GM12878 (cell line): ENCODE data around the gene TBC1D26. TPM values are rescaled to one million over a fixed set of nuclear protein-coding genes. Genes with fewer than 3 reads are reported as not detected.

Experiments used
- ATAC-seq: fragments of 200-7000 bp; cut with Tn5 transposase; 3 replicates; pipeline ENCODE4 v1.9.1; 2020; ENCODE audit warnings: mild to moderate bottlenecking, moderate library complexity
- BruUV-seq: library from RNA; stranded (reverse); fragments of 400-500 nt; replicated peaks from 2 replicates; lab custom pipeline; 2021; lab: Mats Ljungman, UMichigan
- CTCF ChIA-PET: fragments of 300-600 bp; sonication (Branson Sonifier 250); formaldehyde crosslinking; extraction: SDS; loops from one replicate; lab custom pipeline; 2021; ENCODE audit warnings: inconsistent platforms; lab: Yijun Ruan, JAX
- POLR2A ChIA-PET: fragments of 350-600 bp; formaldehyde crosslinking; extraction: SDS; loops from one replicate; lab custom pipeline; 2021; ENCODE audit warnings: inconsistent platforms; lab: Charles Lee
- RAD21 ChIA-PET: fragments of 300-600 bp; sonication (Branson Sonifier 250); formaldehyde crosslinking; loops from one replicate; lab custom pipeline; 2023; ENCODE audit warnings: antibody characterized with exemption; ENCODE audit not compliant: unreplicated experiment; lab: Charles Lee
- SMC1A ChIA-PET: fragments of 300-600 bp; sonication (Branson Sonifier 250); formaldehyde crosslinking; loops from one replicate; lab custom pipeline; 2023; ENCODE audit not compliant: unreplicated experiment, uncharacterized antibody; lab: Charles Lee
- DNase-seq: peaks from one replicate; pipeline ENCODE4 v3.0.0-alpha.2; 2011; ENCODE audit warnings: low read depth, low spot score
- FAIRE-seq: peaks from 3 replicates; lab custom pipeline; 2011; peaks lifted over from hg19 to GRCh38; lab: Jason Lieb, UNC
- H2AFZ ChIP-seq: 2 replicates; pipeline ENCODE4 v1.6.0; 2011; ENCODE audit warnings: low read depth, low read length, control low read depth; ENCODE audit not compliant: control insufficient read depth
- H3K27ac ChIP-seq: 2 replicates; pipeline ENCODE4 v1.5.1; 2011; ENCODE audit warnings: control low read depth; ENCODE audit not compliant: control insufficient read depth, insufficient read depth
- H3K27me3 ChIP-seq, 2 experiments: replicated peaks in 1 of 2; 2 replicates each; pipeline versions ENCODE4 v1.6.0 to v1.6.1; 2011; ENCODE audit warnings: low read length in 1 of 2; ENCODE audit not compliant: control insufficient read depth in 2 of 2, insufficient read depth in 2 of 2
- H3K36me3 ChIP-seq, 2 experiments: 2 replicates each; pipeline ENCODE4 v1.5.1; 2011; ENCODE audit warnings: low read length in 1 of 2; ENCODE audit not compliant: control insufficient read depth in 2 of 2, insufficient read depth in 2 of 2
- H3K4me1 ChIP-seq: 2 replicates; pipeline ENCODE4 v1.6.1; 2011; ENCODE audit warnings: mild to moderate bottlenecking, low read length, moderate library complexity, mixed read lengths; ENCODE audit not compliant: control insufficient read depth, insufficient read depth
- H3K4me2 ChIP-seq: 2 replicates; pipeline ENCODE4 v1.6.0; 2011; ENCODE audit warnings: control low read depth; ENCODE audit not compliant: control insufficient read depth, insufficient read depth
- H3K4me3 ChIP-seq: fragments of 200-600 bp; sonication (generic); 2 replicates; pipeline ENCODE4 v1.5.1; 2016
- H3K79me2 ChIP-seq: 2 replicates; pipeline ENCODE4 v1.6.0; 2011; ENCODE audit warnings: low read length; ENCODE audit not compliant: control insufficient read depth, insufficient read depth
- H3K9ac ChIP-seq: 2 replicates; pipeline ENCODE4 v1.8.0; 2011; ENCODE audit warnings: low read length, control low read depth, mixed read lengths; ENCODE audit not compliant: control insufficient read depth, insufficient read depth
- H3K9me3 ChIP-seq: replicated peaks from 3 replicates; pipeline ENCODE4 v1.5.1; 2011; ENCODE audit warnings: mild to moderate bottlenecking, low read length; ENCODE audit not compliant: control insufficient read depth, insufficient read depth
- H4K20me1 ChIP-seq: 2 replicates; pipeline ENCODE4 v1.6.0; 2011; ENCODE audit not compliant: control insufficient read depth, insufficient read depth
- ATF7 ChIP-seq: fragments of 450-650 bp; IDR thresholded peaks from 2 replicates; pipeline ENCODE4 v1.6.1; 2016; ENCODE audit warnings: low read depth, mild to moderate bottlenecking
- BCL11A ChIP-seq: IDR thresholded peaks from 2 replicates; pipeline ENCODE4 v1.6.1; 2011; ENCODE audit warnings: low read depth, low read length
- FOS ChIP-seq: IDR thresholded peaks from 3 replicates; pipeline ENCODE4 v1.6.1; 2011; ENCODE audit warnings: borderline replicate concordance; ENCODE audit not compliant: insufficient read length; ENCODE audit errors: extremely low read depth
- HCFC1 ChIP-seq: fragments of 150-350 bp; IDR thresholded peaks from 2 replicates; pipeline ENCODE4 v1.6.1; 2014; ENCODE audit warnings: low read length
- HDGF ChIP-seq: fragments of 450-650 bp; IDR thresholded peaks from 2 replicates; pipeline ENCODE4 v1.6.1; 2016; ENCODE audit warnings: antibody characterized with exemption
- JUND ChIP-seq: IDR thresholded peaks from 2 replicates; pipeline ENCODE4 v1.6.1; 2012; ENCODE audit warnings: low read depth, mild to moderate bottlenecking, low read length, improper control_type of control experiment, moderate library complexity
- PML ChIP-seq: IDR thresholded peaks from 2 replicates; pipeline ENCODE4 v1.6.1; 2012; ENCODE audit warnings: low read length, inconsistent platforms
- RAD21 ChIP-seq: IDR thresholded peaks from 2 replicates; pipeline ENCODE4 v1.6.1; 2011; ENCODE audit warnings: mild to moderate bottlenecking, low read depth, low read length, moderate library complexity; ENCODE audit not compliant: insufficient read depth
- RAD51 ChIP-seq: fragments of 450-650 bp; IDR thresholded peaks from 2 replicates; pipeline ENCODE4 v1.6.1; 2016; ENCODE audit warnings: moderate library complexity, mild to moderate bottlenecking, inconsistent platforms
- RB1 ChIP-seq: fragments of 450-650 bp; formaldehyde crosslinking; IDR thresholded peaks from 2 replicates; pipeline ENCODE4 v1.6.1; 2017; ENCODE audit warnings: mild to moderate bottlenecking, borderline replicate concordance
- SIX5 ChIP-seq: IDR thresholded peaks from 2 replicates; pipeline ENCODE4 v1.6.1; 2011; ENCODE audit warnings: mild to moderate bottlenecking, low read depth, low read length, moderate library complexity; ENCODE audit not compliant: severe bottlenecking
- SMC3 ChIP-seq: IDR thresholded peaks from 2 replicates; pipeline ENCODE4 v1.6.1; 2011; ENCODE audit warnings: low read length, improper control_type of control experiment, borderline replicate concordance
- SP1 ChIP-seq: IDR thresholded peaks from one replicate; pipeline ENCODE4 v1.6.1; 2011; ENCODE audit warnings: low read depth, low read length
- SREBF2 ChIP-seq: IDR thresholded peaks from 2 replicates; pipeline ENCODE4 v1.6.1; 2012; ENCODE audit warnings: mild to moderate bottlenecking, low read length
- WGBS: methylation state at CpG from one replicate; pipeline ENCODE4 v1.1.6; 2016; ENCODE audit warnings: low lambda C conversion rate; ENCODE audit not compliant: insufficient replicate concordance, insufficient coverage; ENCODE audit errors: missing lambda C conversion rate; 5-methylcytosine and 5-hydroxymethylcytosine counted together
- in situ Hi-C: fragments of 300-500 bp; cut with MboI; formaldehyde crosslinking; loops from 9 replicates; pipeline ENCODE4 v1.14.3; 2018; ENCODE audit warnings: mixed read lengths
- intact Hi-C: fragments of 100-400 bp; cut with micrococcal nuclease; formaldehyde crosslinking; loops from one replicate; pipeline ENCODE4 v1.14.2; 2022; ENCODE audit not compliant: unreplicated experiment
- polyA plus RNA-seq, 11 experiments: library from polyadenylated mRNA; depleted of rRNA in 4 of 11; unstranded in 6 of 11; stranded (reverse) in 5 of 11; fragments of >200 nt; fragmentation: Nextera tagmentation in 4 of 11; fragmentation: Illumina TruSeq in 1 of 11; extraction: Ambion mirVana in 4 of 11; extraction: Trizol in 1 of 11; gene quantifications; 1 replicate in 1 of 11; 2 replicates in 10 of 11; pipeline versions ENCODE4 v1.2.1 to v1.2.3, GENCODE V29; 2011 to 2016; ENCODE audit warnings: inconsistent platforms in 2 of 11, missing spikeins in 2 of 11, low read depth in 1 of 11
- total RNA-seq, 4 experiments: library from RNA; depleted of rRNA in 3 of 4; stranded (reverse); fragments of >200 nt in 3 of 4; fragmentation: Illumina TruSeq in 1 of 4; extraction: Trizol in 1 of 4; gene quantifications; 2 replicates each; pipeline versions ENCODE4 v1.2.1 to v1.2.3, GENCODE V29; 2013 to 2021
- TF ChIP-seq, protein P1 (sequence below): IDR thresholded peaks from 2 replicates; pipeline ENCODE4 v1.6.1; 2012; ENCODE audit warnings: mild to moderate bottlenecking, low read depth, low read length

The TBC1D26 gene
- total and polyA plus RNA-seq, 10 of the 15 experiments (the other 5 are each of a cell fraction or from before 2014, with no cell fraction given), result 0.07 to 0.10 TPM; not detected in 8

DNA sequence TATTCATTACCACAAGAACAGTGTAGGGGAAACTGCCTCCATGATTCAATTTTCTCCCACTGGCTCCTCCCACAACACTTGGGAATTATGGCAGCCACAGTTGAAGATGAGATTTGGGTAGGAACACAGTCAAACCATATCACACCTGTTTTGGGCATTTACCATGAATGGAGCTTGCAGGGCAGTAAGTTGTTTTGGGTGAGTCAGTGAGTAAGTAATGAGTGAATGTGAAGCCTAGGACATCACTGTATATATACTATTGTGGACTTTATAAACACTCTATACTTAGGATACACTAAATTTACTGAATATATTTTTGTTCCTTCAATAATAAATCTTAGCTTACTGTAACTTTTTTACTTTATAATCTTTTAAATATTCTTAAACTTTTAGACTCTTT is 48.1 kb downstream of the TBC1D26 start:
- Histone ChIP-seq H3K4me2 (no peak overlapping the region), H2AFZ (no peak overlapping the region), H3K9ac (no peak overlapping the region), H3K27ac (no peak overlapping the region), H3K36me3 (no peaks in the 10 kb centered on the region), H3K4me1 (no peaks in the 10 kb centered on the region), H3K79me2 (no peaks in the 10 kb centered on the region), H4K20me1 (no peaks in the 10 kb centered on the region), H3K9me3 (no peaks in the 10 kb centered on the region; the same call in 1 of the 3 replicates), H3K27me3 (no peaks in the 10 kb centered on the region), H3K4me3 (no peak overlapping the region)
- SMC1A ChIA-PET, result no interaction called here
- ATAC-seq (no peak), DNase-seq (no peak), FAIRE-seq (no peak)
- CTCF ChIA-PET, result no interaction called here
- in situ Hi-C loops, result no loop called here
- intact Hi-C loops, result no loop called here
- RAD21 ChIA-PET, result no interaction called here
- TF ChIP-seq RAD51, result no peak
- no peak for TF ChIP-seq PML
- POLR2A ChIA-PET, result no interaction called here
- no TSS peak for BruUV-seq

DNA sequence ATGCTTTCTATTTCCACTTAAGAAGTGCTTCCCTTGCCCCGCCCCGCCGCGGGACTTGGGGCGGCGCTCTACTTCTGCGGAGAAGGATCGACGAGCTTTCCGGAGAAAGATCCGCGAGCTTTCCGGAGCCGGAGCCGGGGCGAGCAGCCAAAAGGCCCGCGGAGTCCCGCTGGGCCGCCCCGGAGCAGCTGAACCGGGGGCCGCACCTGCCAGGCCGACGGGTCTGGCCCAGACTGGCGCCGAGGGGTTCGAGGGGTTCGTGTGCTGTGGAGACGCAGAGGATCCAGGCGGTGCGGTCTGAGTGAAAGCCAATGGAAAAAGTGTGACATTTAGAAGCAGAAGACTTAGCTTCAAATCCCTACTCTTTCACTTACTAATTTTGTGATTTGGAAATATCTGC is 50.8 kb downstream of the TBC1D26 start:
- no peaks in the 10 kb centered on the region for H3K36me3 ChIP-seq
- no peaks in the 10 kb centered on the region for H4K20me1 ChIP-seq
- H3K4me3 ChIP-seq, result no peak overlapping the region
- ChIA-PET CTCF (no interaction called here), POLR2A (no interaction called here), RAD21 (no interaction called here), SMC1A (no interaction called here)
- H3K4me1 ChIP-seq, result no peaks in the 10 kb centered on the region
- H3K9me3 ChIP-seq, result no peaks in the 10 kb centered on the region; the same call in 1 of the 3 replicates
- H3K27me3 ChIP-seq, result no peaks in the 10 kb centered on the region
- ATAC-seq (no peak), FAIRE-seq (no peak), DNase-seq (no peak)
- H3K4me2 ChIP-seq, result no peak overlapping the region
- intact Hi-C loops (no loop called here), in situ Hi-C loops (no loop called here)
- BruUV-seq, result no TSS peak
- no peaks in the 10 kb centered on the region for H3K79me2 ChIP-seq
- WGBS, result 37% methylated on average over 32 of the region's 32 CpGs
- H3K9ac ChIP-seq, result no peak overlapping the region
- no peak overlapping the region for H2AFZ ChIP-seq
- H3K27ac ChIP-seq, result no peak overlapping the region
- TF ChIP-seq SMC3 (no peak), JUND (no peak), BCL11A (no peak), HCFC1 (no peak), SIX5 (no peak), SP1 (no peak), ATF7 (no peak), FOS (no peak), RAD21 (no peak), SREBF2 (no peak), RB1 (no peak), HDGF (no peak)
- TF ChIP-seq, protein P1, sequence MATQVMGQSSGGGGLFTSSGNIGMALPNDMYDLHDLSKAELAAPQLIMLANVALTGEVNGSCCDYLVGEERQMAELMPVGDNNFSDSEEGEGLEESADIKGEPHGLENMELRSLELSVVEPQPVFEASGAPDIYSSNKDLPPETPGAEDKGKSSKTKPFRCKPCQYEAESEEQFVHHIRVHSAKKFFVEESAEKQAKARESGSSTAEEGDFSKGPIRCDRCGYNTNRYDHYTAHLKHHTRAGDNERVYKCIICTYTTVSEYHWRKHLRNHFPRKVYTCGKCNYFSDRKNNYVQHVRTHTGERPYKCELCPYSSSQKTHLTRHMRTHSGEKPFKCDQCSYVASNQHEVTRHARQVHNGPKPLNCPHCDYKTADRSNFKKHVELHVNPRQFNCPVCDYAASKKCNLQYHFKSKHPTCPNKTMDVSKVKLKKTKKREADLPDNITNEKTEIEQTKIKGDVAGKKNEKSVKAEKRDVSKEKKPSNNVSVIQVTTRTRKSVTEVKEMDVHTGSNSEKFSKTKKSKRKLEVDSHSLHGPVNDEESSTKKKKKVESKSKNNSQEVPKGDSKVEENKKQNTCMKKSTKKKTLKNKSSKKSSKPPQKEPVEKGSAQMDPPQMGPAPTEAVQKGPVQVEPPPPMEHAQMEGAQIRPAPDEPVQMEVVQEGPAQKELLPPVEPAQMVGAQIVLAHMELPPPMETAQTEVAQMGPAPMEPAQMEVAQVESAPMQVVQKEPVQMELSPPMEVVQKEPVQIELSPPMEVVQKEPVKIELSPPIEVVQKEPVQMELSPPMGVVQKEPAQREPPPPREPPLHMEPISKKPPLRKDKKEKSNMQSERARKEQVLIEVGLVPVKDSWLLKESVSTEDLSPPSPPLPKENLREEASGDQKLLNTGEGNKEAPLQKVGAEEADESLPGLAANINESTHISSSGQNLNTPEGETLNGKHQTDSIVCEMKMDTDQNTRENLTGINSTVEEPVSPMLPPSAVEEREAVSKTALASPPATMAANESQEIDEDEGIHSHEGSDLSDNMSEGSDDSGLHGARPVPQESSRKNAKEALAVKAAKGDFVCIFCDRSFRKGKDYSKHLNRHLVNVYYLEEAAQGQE, result no peak
